ENCODE data around the gene TBC1D19. TPM values are rescaled to one million over a fixed set of nuclear protein-coding genes. Genes with fewer than 3 reads are reported as not detected.

The TBC1D19 gene
- total RNA-seq, 1 experiment from 2014 or later: 19.1 TPM

- no peak for DNase-seq
- POLR2A ChIA-PET: no interaction called here
- Histone ChIP-seq H3K4me3 (ENCODE audit: low read depth, low read length) (no peak overlapping the region), H3K36me3 (ENCODE audit: control insufficient read depth, insufficient read depth, low read length) (no peaks in the 10 kb centered on the region), H3K27me3 (replicated peaks; ENCODE audit: control insufficient read depth, insufficient read depth, low read length) (no peaks in the 10 kb centered on the region), H3K9me3 (peaks cover 17% of the 10 kb centered on the region), H3K4me1 (peaks cover 3% of the 10 kb centered on the region; the same call in 1 of the 2 replicates)
- Mint-ChIP-seq H3K4me3 (ENCODE audit: unreplicated experiment) (no peak overlapping the region), H3K27me3 (ENCODE audit: insufficient read depth, unreplicated experiment) (no peaks in the 10 kb centered on the region), H3K27ac (ENCODE audit: unreplicated experiment) (no peak overlapping the region), H3K4me1 (ENCODE audit: low read depth, unreplicated experiment) (peaks cover 3% of the 10 kb centered on the region), H3K9me3 (ENCODE audit: unreplicated experiment) (peaks cover 34% of the 10 kb centered on the region), H3K36me3 (ENCODE audit: insufficient read depth, unreplicated experiment) (peaks cover 44% of the 10 kb centered on the region)
- no peak for TF ChIP-seq CTCF (IDR thresholded peaks at IDR 0.05; ENCODE audit: insufficient read depth in 1 of 2, low read depth in 1 of 2, low read length in 1 of 2, severe bottlenecking in 1 of 2, unreplicated experiment in 1 of 2)
- intact Hi-C loops (cut with micrococcal nuclease; ENCODE audit: unreplicated experiment): no loop called here
- CTCF ChIA-PET: no interaction called here
- no TSS peak for BruUV-seq (replicated peaks)
These were observed 98.6 kb downstream of the TBC1D19 start for GRCh38 chr4:26682436-26682835.

- Histone ChIP-seq H3K27me3 (replicated peaks; ENCODE audit: control insufficient read depth, insufficient read depth, low read length) (no peaks in the 10 kb centered on the region), H3K9me3 (no peaks in the 10 kb centered on the region), H3K4me3 (ENCODE audit: low read depth, low read length) (no peak overlapping the region), H3K4me1 (peaks cover 8% of the 10 kb centered on the region; the same call in 1 of the 2 replicates), H3K36me3 (ENCODE audit: control insufficient read depth, insufficient read depth, low read length) (no peaks in the 10 kb centered on the region)
- Mint-ChIP-seq H3K4me3 (ENCODE audit: unreplicated experiment) (no peak overlapping the region), H3K9me3 (ENCODE audit: unreplicated experiment) (peaks cover 20% of the 10 kb centered on the region), H3K27ac (ENCODE audit: unreplicated experiment) (no peak overlapping the region), H3K4me1 (ENCODE audit: low read depth, unreplicated experiment) (peaks cover 10% of the 10 kb centered on the region), H3K36me3 (ENCODE audit: insufficient read depth, unreplicated experiment) (peaks cover 22% of the 10 kb centered on the region), H3K27me3 (ENCODE audit: insufficient read depth, unreplicated experiment) (no peaks in the 10 kb centered on the region)
- ChIA-PET POLR2A (interaction anchor here (0.6 kb wide), 1 partner anchor 102 kb away, joined by 5 read pairs; no protein-coding TSS in a partner anchor), CTCF (no interaction called here)
- TF ChIP-seq CTCF (IDR thresholded peaks at IDR 0.05; ENCODE audit: insufficient read depth in 1 of 2, low read depth in 1 of 2, low read length in 1 of 2, severe bottlenecking in 1 of 2, unreplicated experiment in 1 of 2): no peak
- no TSS peak for BruUV-seq (replicated peaks)
- no peak for DNase-seq
- intact Hi-C loops (cut with micrococcal nuclease; ENCODE audit: unreplicated experiment): no loop called here
These were observed 101.4 kb downstream of the TBC1D19 start for GRCh38 chr4:26685250-26685649.

GRCh38 chr4:26687728-26688127 is 103.8 kb downstream of the TBC1D19 start:
- no peak for TF ChIP-seq CTCF (IDR thresholded peaks at IDR 0.05; ENCODE audit: insufficient read depth in 1 of 2, low read depth in 1 of 2, low read length in 1 of 2, severe bottlenecking in 1 of 2, unreplicated experiment in 1 of 2)
- ChIA-PET POLR2A (no interaction called here), CTCF (no interaction called here)
- Mint-ChIP-seq H3K36me3 (ENCODE audit: insufficient read depth, unreplicated experiment) (peaks cover 30% of the 10 kb centered on the region), H3K27ac (ENCODE audit: unreplicated experiment) (no peak overlapping the region), H3K4me3 (ENCODE audit: unreplicated experiment) (no peak overlapping the region), H3K4me1 (ENCODE audit: low read depth, unreplicated experiment) (peaks cover 10% of the 10 kb centered on the region), H3K9me3 (ENCODE audit: unreplicated experiment) (peaks cover 9% of the 10 kb centered on the region), H3K27me3 (ENCODE audit: insufficient read depth, unreplicated experiment) (no peaks in the 10 kb centered on the region)
- H3K4me3 ChIP-seq (ENCODE audit: low read depth, low read length): no peak overlapping the region
- H3K36me3 ChIP-seq (ENCODE audit: control insufficient read depth, insufficient read depth, low read length): no peaks in the 10 kb centered on the region
- no peak for DNase-seq
- no TSS peak for BruUV-seq (replicated peaks)
- intact Hi-C loops (cut with micrococcal nuclease; ENCODE audit: unreplicated experiment): no loop called here
- H3K27me3 ChIP-seq (replicated peaks; ENCODE audit: control insufficient read depth, insufficient read depth, low read length): no peaks in the 10 kb centered on the region
- H3K4me1 ChIP-seq: peaks cover 8% of the 10 kb centered on the region; the same call in 1 of the 2 replicates
- no peaks in the 10 kb centered on the region; the same call in 1 of the 2 replicates for H3K9me3 ChIP-seq

Measured in Caco-2 (cell line).